Heart left ventricle (tissue), 16 donors: ENCODE data around the gene SMCHD1. TPM values are rescaled to one million over a fixed set of nuclear protein-coding genes. Genes with fewer than 3 reads are reported as not detected.
A peak's percentile ranks its signal among the peaks of the same experiment; 100 is the strongest.

Experiments used
- ATAC-seq, 4 donors: fragments of 200-7000 bp; cut with Tn5 transposase; one replicate each; pipeline ENCODE4 v1.9.1; 2020 to 2022; ENCODE audit warnings: moderate library complexity in 4 of 4, mild to moderate bottlenecking in 3 of 4, moderate number of reproducible peaks in 1 of 4
- DNase-seq, 5 donors: peaks; one replicate each; pipeline ENCODE4 v3.0.0-alpha.2; 2020
- H3K27ac ChIP-seq, 12 donors: fragments of 200-600 bp; sonication (generic) in 4 of 12; one replicate each; pipeline versions ENCODE4 v1.5.0 to v1.8.0; 2016 to 2022; ENCODE audit warnings: mild to moderate bottlenecking in 2 of 12
- H3K27me3 ChIP-seq, 9 donors: fragments of 200-600 bp; sonication (generic) in 2 of 9; one replicate each; pipeline versions ENCODE4 v1.5.1 to v1.8.0; 2016 to 2022; ENCODE audit warnings: mild to moderate bottlenecking in 3 of 9
- H3K36me3 ChIP-seq, 9 donors: fragments of 200-600 bp; sonication (generic) in 2 of 9; one replicate each; pipeline versions ENCODE4 v1.5.0 to v1.8.0; 2018 to 2022; ENCODE audit warnings: mild to moderate bottlenecking in 2 of 9
- H3K4me1 ChIP-seq, 12 donors: fragments of 200-600 bp; sonication (generic) in 4 of 12; one replicate each; pipeline versions ENCODE4 v1.5.0 to v1.8.0; 2016 to 2022; ENCODE audit warnings: mild to moderate bottlenecking in 3 of 12
- H3K4me3 ChIP-seq, 12 donors: fragments of 200-600 bp; sonication (generic) in 4 of 12; one replicate each; pipeline versions ENCODE4 v1.5.0 to v1.8.0; 2017 to 2022; ENCODE audit warnings: mild to moderate bottlenecking in 9 of 12, moderate library complexity in 4 of 12
- H3K9me3 ChIP-seq, 12 donors: fragments of 200-600 bp; sonication (generic) in 4 of 12; one replicate each; pipeline versions ENCODE4 v1.5.0 to v1.8.0; 2016 to 2022; ENCODE audit warnings: mild to moderate bottlenecking in 1 of 12
- CTCF ChIP-seq, 12 donors: fragments of 200-600 bp; sonication (generic) in 4 of 12; IDR thresholded peaks; one replicate each; pipeline versions ENCODE4 v1.5.0 to v1.8.0; 2018 to 2022; ENCODE audit warnings: antibody characterized with exemption in 12 of 12, mild to moderate bottlenecking in 5 of 12
- POLR2A ChIP-seq, 2 donors: fragments of 450-650 bp; IDR thresholded peaks; one replicate each; pipeline ENCODE4 v1.6.1; 2017; ENCODE audit warnings: antibody characterized with exemption in 2 of 2, mild to moderate bottlenecking in 2 of 2, moderate library complexity in 2 of 2
- WGBS, 4 donors: extraction: QIAGEN DNeasy Blood & Tissue Kit in 2 of 4; methylation state at CpG; one replicate each; pipeline versions ENCODE4 v1.1.5 to v1.1.7; 2013 to 2018; 5-methylcytosine and 5-hydroxymethylcytosine counted together
- intact Hi-C, 10 donors: fragments of 100-400 bp; cut with DNase I; formaldehyde crosslinking; loops; one replicate each; pipeline versions ENCODE4 v1.11.1 to v1.14.2; 2022
- polyA plus RNA-seq, 2 donors: library from polyadenylated mRNA; stranded (reverse); fragments of 200-250 nt; gene quantifications; one replicate each; pipeline ENCODE4 v1.2.3, GENCODE V29; 2013
- total RNA-seq, 9 donors: library from RNA; depleted of rRNA in 2 of 9; stranded (reverse); fragments of >200 nt in 2 of 9; fragmentation: NEBNext Ultra II Directional in 3 of 9; extraction: Animal tissue kit (Norgen Biotek cat#: 25700) in 3 of 9; gene quantifications; one replicate each; pipeline versions ENCODE4 v1.1.0 to v1.2.4, GENCODE V29; 2016 to 2023
- donor health status: ischemic (EF 13 %, LVEDD 7.1; RV severe dilation, severe dysfunction).
- donor health status: healthy with polysubstance abuse.
- donor health status: DM: no; HTN: yes; CAD: no.
- donor health status: DM: no; HTN: no; CAD: no.
- donor health status: ischemic (EF 25% LVEDD 6.9; RV normal size, moderate dysfunction).
- donor health status: ischemic (EF 25% LVEDD 5.7; RV mildly dilated, moderate dysfunction).
- donor health status: healthy.
- donor health status: DM: yes; HTN: yes; CAD: no.
- donor health status: ischemic (EF 35%, LVEDD 5.7; RV mildly dilated, moderate dysfunction).
- donor health status: nonischemic (EF 11% LVEDD 7.7; RV severe dilation, severe dysfunction).
- donor health status: DM: yes; HTN: yes; CAD: no.
- donor health status: PGD.
- donor health status: ischemic (EF 29% LVEDD 5.4; RV normal size, mild dysfunction).
- donor health status: nonischemic (EF 23%, LVEDD 6.1; RV moderate dilation, normal function).

SMCHD1 gene
- total and polyA plus RNA-seq, 11 donors = 5.7 to 45.9 (median 28.6) TPM

DNA sequence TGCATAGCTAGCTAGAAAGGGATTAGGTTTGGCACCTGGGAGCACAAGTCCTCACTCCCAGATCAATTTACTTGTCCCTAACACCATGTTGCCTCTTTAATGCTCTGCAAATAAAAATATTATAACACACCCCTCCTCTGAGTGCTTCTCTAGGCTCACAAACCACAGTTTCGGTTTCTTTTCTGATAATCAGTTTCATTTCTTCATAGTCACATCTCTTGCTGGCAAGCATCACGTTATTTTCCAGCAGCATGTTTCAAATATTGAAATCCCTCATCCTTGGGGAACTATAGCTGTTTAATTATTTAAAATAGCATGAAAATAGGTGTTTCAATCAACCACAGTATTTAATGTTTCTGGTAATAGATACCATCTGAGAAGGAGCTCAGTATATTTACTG lies 13.9 kb upstream of the SMCHD1 start:
- no peak for TF ChIP-seq POLR2A (IDR thresholded peaks at IDR 0.05)
- no peak for TF ChIP-seq CTCF (IDR thresholded peaks at IDR 0.05)
- Histone ChIP-seq H3K36me3 (no peaks in the 10 kb centered on the region), H3K4me1 (peaks cover 0 to 75% (median 10%) of the 10 kb centered on the region in 12 donors), H3K27ac (peak overlapping the region; percentile 2 to 96 (median 36)), H3K4me3 (peak overlapping the region in 9 of 12 donors; percentile 3 to 38 (median 18)), H3K9me3 (no peaks in the 10 kb centered on the region), H3K27me3 (no peaks in the 10 kb centered on the region)
- intact Hi-C loops = no loop called here
- WGBS, 4 donors = 20 to 39% (median 32%) methylated on average over 2 of the region's 2 CpGs
- peak in 2 of 4 donors; percentile 38 to 43 for ATAC-seq
- DNase-seq = no peak

DNA sequence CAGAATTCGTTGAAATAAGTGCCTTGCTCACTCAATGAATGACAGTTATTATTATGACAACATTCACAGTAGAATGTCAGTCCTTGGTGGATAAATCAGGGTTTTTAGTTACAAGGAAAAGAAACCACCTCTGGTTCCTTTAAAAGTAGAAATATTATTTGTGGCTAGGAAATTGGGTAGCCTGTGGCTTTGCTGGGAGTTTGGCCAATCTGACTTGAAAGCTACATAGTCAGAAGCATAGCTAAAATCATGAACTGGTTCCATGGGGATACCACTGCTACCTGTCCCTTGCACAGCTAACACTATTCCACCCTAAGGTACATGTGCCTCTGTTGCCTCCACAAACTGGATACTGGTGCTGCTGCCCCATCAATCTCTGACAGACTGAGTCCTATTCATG lies 12.8 kb upstream of the SMCHD1 start:
- intact Hi-C loops = no loop called here
- Histone ChIP-seq H3K4me3 (no peak overlapping the region), H3K27ac (peak overlapping the region in 1 of 12 donors; percentile 96), H3K27me3 (no peaks in the 10 kb centered on the region), H3K9me3 (no peaks in the 10 kb centered on the region), H3K4me1 (peaks cover 0 to 65% (median 7%) of the 10 kb centered on the region in 12 donors), H3K36me3 (no peaks in the 10 kb centered on the region)
- DNase-seq (no peak), ATAC-seq (no peak)
- 76 to 94% (median 82%) methylated on average over 1 of the region's 1 CpG for WGBS, 4 donors
- TF ChIP-seq CTCF (IDR thresholded peaks at IDR 0.05) = no peak

- 91 to 98% (median 97%) methylated on average over 1 of the region's 1 CpG for WGBS, 4 donors
- no peak for TF ChIP-seq CTCF (IDR thresholded peaks at IDR 0.05)
- no peak for TF ChIP-seq POLR2A (IDR thresholded peaks at IDR 0.05)
- ATAC-seq = no peak
These were observed 11.0 kb upstream of the SMCHD1 start for GRCh38 chr18:2644535-2644934.

GRCh38 chr18:2651981-2652380 lies 3.5 kb upstream of the SMCHD1 start:
- intact Hi-C loops = no loop called here
- WGBS, 4 donors = 85 to 95% (median 90%) methylated on average over 1 of the region's 1 CpG
- Histone ChIP-seq H3K4me3 (no peak overlapping the region), H3K27me3 (no peaks in the 10 kb centered on the region), H3K4me1 (peaks cover 0 to 11% (median 4%) of the 10 kb centered on the region in 12 donors), H3K9me3 (no peaks in the 10 kb centered on the region), H3K27ac (no peak overlapping the region), H3K36me3 (no peaks in the 10 kb centered on the region)
- DNase-seq (no peak), ATAC-seq (no peak)
- TF ChIP-seq POLR2A (IDR thresholded peaks at IDR 0.05) (no peak), CTCF (IDR thresholded peaks at IDR 0.05) (no peak)

More at GRCh38 chr18:2644535-2644934, 11.0 kb upstream of the SMCHD1 start:
- Histone ChIP-seq H3K27ac (peak overlapping the region in 1 of 12 donors; percentile 2), H3K4me3 (no peak overlapping the region), H3K9me3 (no peaks in the 10 kb centered on the region), H3K36me3 (no peaks in the 10 kb centered on the region), H3K27me3 (no peaks in the 10 kb centered on the region), H3K4me1 (peaks cover 0 to 53% (median 7%) of the 10 kb centered on the region in 12 donors)
- intact Hi-C loops = no loop called here
- no peak for DNase-seq
